H1 (cell line): ENCODE data around the gene TXNRD2. TPM values are rescaled to one million over a fixed set of nuclear protein-coding genes. Genes with fewer than 3 reads are reported as not detected.

ENCODE experiments used
- CTCF ChIA-PET: fragments of 300-600 bp; sonication (Branson Sonifier 250); formaldehyde crosslinking; loops from one replicate; lab custom pipeline; 2021; ENCODE audit not compliant: partially characterized antibody; lab: Charles Lee
- POLR2A ChIA-PET: fragments of 300-600 bp; sonication (Branson Sonifier 250); formaldehyde crosslinking; loops from one replicate; lab custom pipeline; 2021; ENCODE audit warnings: inconsistent platforms; ENCODE audit not compliant: partially characterized antibody; lab: Charles Lee
- DNase-seq, 2 experiments: peaks; one replicate each; pipeline versions ENCODE4 v3.0.0 to v3.0.0-alpha.2; 2010 to 2022; ENCODE audit warnings: low spot score in 2 of 2, low read depth in 1 of 2, mixed read lengths in 1 of 2
- FAIRE-seq: peaks from 2 replicates; lab custom pipeline; 2011; peaks lifted over from hg19 to GRCh38; lab: Jason Lieb, UNC
- H2AFZ ChIP-seq: 2 replicates; pipeline ENCODE4 v1.8.1; 2012; ENCODE audit warnings: low read length, inconsistent platforms
- H2AK5ac ChIP-seq: 2 replicates; pipeline ENCODE4 v1.6.1; 2013; ENCODE audit warnings: low read depth, low read length
- H2BK120ac ChIP-seq: replicated peaks from 2 replicates; pipeline ENCODE3; 2013; ENCODE audit warnings: low read depth, low read length, inconsistent platforms
- H2BK12ac ChIP-seq: 2 replicates; pipeline ENCODE4 v1.6.1; 2013; ENCODE audit warnings: low read depth, low read length
- H2BK15ac ChIP-seq: 2 replicates; pipeline ENCODE4 v1.6.1; 2013; ENCODE audit warnings: low read length
- H2BK20ac ChIP-seq: 2 replicates; pipeline ENCODE4 v1.6.1; 2013; ENCODE audit warnings: low read length
- H2BK5ac ChIP-seq: 2 replicates; pipeline ENCODE4 v1.6.1; 2013; ENCODE audit warnings: low read depth, low read length
- H3K14ac ChIP-seq: 2 replicates; pipeline ENCODE4 v1.6.1; 2013; ENCODE audit warnings: inconsistent platforms; ENCODE audit not compliant: insufficient read length
- H3K18ac ChIP-seq: 2 replicates; pipeline ENCODE4 v1.6.1; 2013; ENCODE audit warnings: low read length; ENCODE audit errors: extremely low read depth
- H3K23ac ChIP-seq: 2 replicates; pipeline ENCODE4 v1.6.1; 2013; ENCODE audit warnings: inconsistent platforms; ENCODE audit not compliant: insufficient read length
- H3K23me2 ChIP-seq: 2 replicates; pipeline ENCODE4 v1.6.1; 2013; ENCODE audit warnings: low read depth, low read length
- H3K27ac ChIP-seq: 2 replicates; pipeline ENCODE4 v1.6.1; 2011; ENCODE audit warnings: low read depth, low read length, inconsistent platforms
- H3K27me3 ChIP-seq, 4 experiments: replicated peaks in 1 of 4; 1 replicate in 1 of 4; 2 replicates in 3 of 4; pipeline versions ENCODE4 v1.6.1 to v1.8.1; 2011 to 2013; ENCODE audit warnings: low read length in 3 of 4, mild to moderate bottlenecking in 3 of 4, inconsistent platforms in 2 of 4, mixed read lengths in 2 of 4, moderate library complexity in 1 of 4; ENCODE audit not compliant: control insufficient read depth in 3 of 4, insufficient read depth in 3 of 4; ENCODE audit errors: extremely low read depth in 1 of 4
- H3K36me3 ChIP-seq, 4 experiments: 2 replicates each; pipeline versions ENCODE4 v1.6.1 to v1.8.1; 2011 to 2013; ENCODE audit warnings: mild to moderate bottlenecking in 4 of 4, low read length in 3 of 4, moderate library complexity in 2 of 4, control low read depth in 1 of 4, inconsistent platforms in 1 of 4; ENCODE audit not compliant: insufficient read depth in 4 of 4, control insufficient read depth in 2 of 4
- H3K4ac ChIP-seq: replicated peaks from 2 replicates; pipeline ENCODE3; 2013; ENCODE audit warnings: low read length, low read depth, mixed read lengths, inconsistent platforms; ENCODE audit not compliant: insufficient read length
- H3K4me1 ChIP-seq, 4 experiments: replicated peaks in 1 of 4; 1 replicate in 1 of 4; 2 replicates in 3 of 4; pipeline versions ENCODE4 v1.6.1 to v1.8.1; 2011 to 2013; ENCODE audit warnings: low read length in 3 of 4, inconsistent platforms in 2 of 4, mixed read lengths in 1 of 4; ENCODE audit not compliant: insufficient read depth in 4 of 4, control insufficient read depth in 3 of 4
- H3K4me2 ChIP-seq, 2 experiments: 2 replicates each; pipeline versions ENCODE4 v1.6.1 to v1.8.1; 2011 to 2013; ENCODE audit warnings: low read depth in 2 of 2, low read length in 2 of 2, control low read depth in 1 of 2, inconsistent platforms in 1 of 2, mild to moderate bottlenecking in 1 of 2; ENCODE audit not compliant: insufficient read depth in 1 of 2
- H3K4me3 ChIP-seq, 4 experiments: fragments of 200-600, 300-600 bp in 1 of 4; sonication (generic), shearing (Covaris generic), sonication (Bioruptor Twin) in 1 of 4; 2 replicates each; pipeline versions ENCODE4 v1.5.1 to v1.8.1; 2011 to 2016; ENCODE audit warnings: low read length in 4 of 4, low read depth in 3 of 4, control low read depth in 2 of 4, inconsistent platforms in 2 of 4, mild to moderate bottlenecking in 2 of 4, mixed read lengths in 1 of 4, moderate library complexity in 1 of 4; ENCODE audit not compliant: insufficient read depth in 2 of 4; ENCODE audit errors: extremely low read depth in 1 of 4
- H3K56ac ChIP-seq: replicated peaks from 2 replicates; pipeline ENCODE3; 2013; ENCODE audit warnings: low read depth, mild to moderate bottlenecking, mixed read lengths, low read length, inconsistent platforms; ENCODE audit not compliant: insufficient read length
- H3K79me1 ChIP-seq: 2 replicates; pipeline ENCODE4 v1.6.1; 2013; ENCODE audit warnings: low read depth, low read length, control low read depth
- H3K79me2 ChIP-seq, 2 experiments: 2 replicates each; pipeline versions ENCODE4 v1.6.1 to v1.8.1; 2012 to 2013; ENCODE audit warnings: low read length in 2 of 2, mild to moderate bottlenecking in 2 of 2, inconsistent platforms in 1 of 2; ENCODE audit not compliant: insufficient read depth in 2 of 2, control insufficient read depth in 1 of 2
- H3K9ac ChIP-seq, 4 experiments: replicated peaks in 1 of 4; 1 replicate in 1 of 4; 2 replicates in 3 of 4; pipeline versions ENCODE4 v1.6.1 to v1.8.1; 2011 to 2013; ENCODE audit warnings: low read depth in 3 of 4, low read length in 3 of 4, control low read depth in 2 of 4, mild to moderate bottlenecking in 2 of 4, moderate library complexity in 2 of 4, inconsistent platforms in 1 of 4; ENCODE audit errors: extremely low read depth in 1 of 4
- H3K9me3 ChIP-seq, 2 experiments: 2 replicates each; pipeline versions ENCODE4 v1.6.1 to v1.8.1; 2012 to 2013; ENCODE audit warnings: mild to moderate bottlenecking in 2 of 2, moderate library complexity in 2 of 2, control low read depth in 1 of 2, inconsistent platforms in 1 of 2, low read depth in 1 of 2, low read length in 1 of 2, mixed read lengths in 1 of 2; ENCODE audit not compliant: insufficient read depth in 2 of 2
- H4K20me1 ChIP-seq, 2 experiments: replicated peaks in 1 of 2; 2 replicates each; pipeline versions ENCODE3 to v1.8.1; 2011 to 2013; ENCODE audit warnings: inconsistent platforms in 2 of 2, low read length in 2 of 2, mild to moderate bottlenecking in 1 of 2; ENCODE audit not compliant: insufficient read depth in 2 of 2, control insufficient read depth in 1 of 2
- H4K5ac ChIP-seq: 2 replicates; pipeline ENCODE4 v1.6.1; 2013; ENCODE audit warnings: low read length, low read depth, mixed read lengths, inconsistent platforms; ENCODE audit not compliant: insufficient read length
- H4K8ac ChIP-seq: 2 replicates; pipeline ENCODE4 v1.8.0; 2013; ENCODE audit warnings: mild to moderate bottlenecking, moderate library complexity, low read length, inconsistent platforms; ENCODE audit not compliant: insufficient read depth; ENCODE audit errors: extremely low read depth
- H4K91ac ChIP-seq: replicated peaks from 2 replicates; pipeline ENCODE3; 2013; ENCODE audit warnings: low read length, mixed read lengths, inconsistent platforms; ENCODE audit not compliant: insufficient read length
- ATF2 ChIP-seq: IDR thresholded peaks from 2 replicates; pipeline ENCODE4 v1.6.1; 2012; ENCODE audit warnings: low read length, inconsistent platforms
- BCL11A ChIP-seq, 2 experiments: IDR thresholded peaks; one replicate each; pipeline ENCODE4 v1.6.1; 2011; ENCODE audit warnings: low read depth in 2 of 2, low read length in 2 of 2, mild to moderate bottlenecking in 2 of 2
- CEBPB ChIP-seq: IDR thresholded peaks from 2 replicates; pipeline ENCODE4 v1.6.1; 2012; ENCODE audit warnings: low read depth, low read length
- HDAC2 ChIP-seq, 2 experiments: fragments of 300-600 bp in 1 of 2; sonication (generic) in 1 of 2; IDR thresholded peaks; 2 replicates each; pipeline ENCODE4 v1.6.1; 2011 to 2012; ENCODE audit warnings: low read depth in 2 of 2, low read length in 2 of 2, mild to moderate bottlenecking in 2 of 2, moderate library complexity in 2 of 2, borderline replicate concordance in 1 of 2, inconsistent platforms in 1 of 2
- PHF8 ChIP-seq: fragments of 200-600 bp; sonication (generic); conservative IDR thresholded peaks from 2 replicates; pipeline ENCODE4 v1.7.1; 2012; ENCODE audit warnings: low read depth, mild to moderate bottlenecking, inconsistent platforms, low read length, moderate library complexity
- POLR2AphosphoS5 ChIP-seq: IDR thresholded peaks from 2 replicates; pipeline ENCODE4 v1.6.1; 2011; ENCODE audit warnings: low read depth, low read length
- SIRT6 ChIP-seq: IDR thresholded peaks from one replicate; pipeline ENCODE4 v1.7.1; 2012; ENCODE audit warnings: low read length, inconsistent platforms
- SIX5 ChIP-seq: IDR thresholded peaks from 2 replicates; pipeline ENCODE4 v1.6.1; 2011; ENCODE audit warnings: mild to moderate bottlenecking, low read depth, low read length
- YY1 ChIP-seq: IDR thresholded peaks from 2 replicates; pipeline ENCODE4 v1.6.1; 2011; ENCODE audit warnings: low read depth, mild to moderate bottlenecking, low read length
- WGBS, 2 experiments: shearing (Covaris generic) in 1 of 2; methylation state at CpG; one replicate each; pipeline versions ENCODE4 v1.1.6 to v1.1.7; 2013 to 2015; ENCODE audit warnings: low lambda C conversion rate in 2 of 2, mixed read lengths in 2 of 2, inconsistent platforms in 1 of 2, low coverage in 1 of 2, missing lambda C conversion rate in 1 of 2; ENCODE audit not compliant: insufficient replicate concordance in 2 of 2, insufficient coverage in 1 of 2, insufficient read length in 1 of 2; ENCODE audit errors: extremely low coverage in 1 of 2, missing lambda C conversion rate in 1 of 2; 5-methylcytosine and 5-hydroxymethylcytosine counted together
- polyA plus RNA-seq, 7 experiments: library from polyadenylated mRNA; depleted of rRNA in 3 of 7; stranded (reverse) in 5 of 7; unstranded in 2 of 7; fragments of >200 nt in 5 of 7; fragments of 200-250 nt in 2 of 7; gene quantifications; 1 replicate in 5 of 7; 2 replicates in 1 of 7; 4 replicates in 1 of 7; pipeline versions ENCODE4 v1.2.1 to v1.2.3, GENCODE V29; 2011 to 2013; ENCODE audit warnings: missing spikeins in 2 of 7, mixed read lengths in 2 of 7
- total RNA-seq: library from RNA; stranded (reverse); fragmentation: NEBNext Ultra II Directional; extraction: Animal tissue kit (Norgen Biotek cat#: 25700); gene quantifications from 2 replicates; pipeline ENCODE4 v1.2.1, GENCODE V29; 2021
- TF ChIP-seq, protein P1 (sequence below): IDR thresholded peaks from 2 replicates; pipeline ENCODE4 v1.6.1; 2012; ENCODE audit warnings: inconsistent platforms

TXNRD2 gene
- total and polyA plus RNA-seq, 2 of the 8 experiments (the other 6 are each of a cell fraction or from before 2014, with no cell fraction given): 14.8 to 21.9 TPM

DNA sequence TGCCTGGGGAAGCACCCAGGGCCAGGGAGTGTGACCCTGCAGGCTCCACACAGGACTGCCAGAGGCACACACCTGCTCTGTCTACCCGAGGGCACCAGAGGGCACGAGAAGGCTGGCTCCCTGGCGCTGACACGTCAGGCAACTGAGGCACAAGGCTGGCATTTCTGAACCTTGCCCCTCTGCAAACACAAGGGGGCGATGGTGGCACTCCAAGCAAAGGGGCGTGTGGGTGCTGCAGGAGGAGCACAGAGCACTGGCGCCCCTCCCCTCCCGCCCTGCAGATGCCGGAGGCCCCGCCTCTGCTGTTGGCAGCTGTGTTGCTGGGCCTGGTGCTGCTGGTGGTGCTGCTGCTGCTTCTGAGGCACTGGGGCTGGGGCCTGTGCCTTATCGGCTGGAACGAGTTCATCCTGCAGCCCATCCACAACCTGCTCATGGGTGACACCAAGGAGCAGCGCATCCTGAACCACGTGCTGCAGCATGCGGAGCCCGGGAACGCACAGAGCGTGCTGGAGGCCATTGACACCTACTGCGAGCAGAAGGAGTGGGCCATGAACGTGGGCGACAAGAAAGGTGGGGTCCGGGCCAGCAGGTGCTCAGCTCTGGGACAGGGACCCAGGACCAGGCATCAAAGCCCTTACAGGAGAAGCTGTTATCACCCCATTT is 20.8 kb upstream of the TXNRD2 start:
- Histone ChIP-seq H3K79me2 (no peaks in the 10 kb centered on the region), H3K18ac (peak overlapping the region; percentile 20; the same call in 1 of the 2 replicates), H3K56ac (no peak overlapping the region), H2BK15ac (peak overlapping the region; percentile 48; the same call in 1 of the 2 replicates), H3K4me3 (peak overlapping the region in 3 of 4 experiments; percentile 18 to 32 (median 26); a peak in 4 of 8 replicates), H4K20me1 (peaks cover 0 to 2% of the 10 kb centered on the region in 2 experiments), H2BK12ac (peak overlapping the region; percentile 80; the same call in 1 of the 2 replicates), H2AK5ac (no peak overlapping the region), H3K23ac (no peak overlapping the region), H2BK20ac (no peak overlapping the region), H3K27ac (no peak overlapping the region), H4K5ac (peak overlapping the region; percentile 57), H3K36me3 (no peaks in the 10 kb centered on the region), H3K23me2 (peaks cover 5% of the 10 kb centered on the region), H3K9ac (0 out of 7 replicates have a peak overlapping the region, but pooled peaks of 1 of the 4 experiments have one; percentile 13), H2BK120ac (no peak overlapping the region), H2AFZ (no peak overlapping the region), H4K8ac (no peak overlapping the region; the same call in 1 of the 2 replicates), H4K91ac (peak overlapping the region; percentile 75), H3K4me1 (peaks cover 0 to 23% (median 18%) of the 10 kb centered on the region in 4 experiments; a peak in 6 of 7 replicates), H2BK5ac (peak overlapping the region; percentile 8; the same call in 1 of the 2 replicates), H3K9me3 (no peaks in the 10 kb centered on the region), H3K27me3 (no peaks in the 10 kb centered on the region), H3K79me1 (no peaks in the 10 kb centered on the region), H3K14ac (no peak overlapping the region), H3K4me2 (peak overlapping the region; percentile 59 to 62), H3K4ac (peak overlapping the region; percentile 25)
- DNase-seq: peak; percentile 86 to 87
- ChIA-PET POLR2A (interaction anchor here (0.8 to 1.7 kb wide), 3 partner anchors 9 to 23 kb away, joined by 3 to 6 read pairs (median 6); no protein-coding TSS in a partner anchor), CTCF (interaction anchor here (0.6 to 16.2 kb wide), 13 partner anchors 9 to 535 kb away, joined by 3 to 369 read pairs (median 3); no protein-coding TSS in a partner anchor)
- FAIRE-seq: no peak
- WGBS, 2 experiments: 43% methylated on average over 20 of the region's 22 CpGs; no CpG with 5 or more reads in 1 of the 2 experiments
- no peak; a peak in 1 of 4 replicates for TF ChIP-seq HDAC2 (IDR thresholded peaks at IDR 0.05; ENCODE audit: borderline replicate concordance in 1 of 2, low read depth in 2 of 2, low read length in 2 of 2)
- TF ChIP-seq, protein P1, sequence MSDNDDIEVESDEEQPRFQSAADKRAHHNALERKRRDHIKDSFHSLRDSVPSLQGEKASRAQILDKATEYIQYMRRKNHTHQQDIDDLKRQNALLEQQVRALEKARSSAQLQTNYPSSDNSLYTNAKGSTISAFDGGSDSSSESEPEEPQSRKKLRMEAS: peak; percentile 45; the same call in 1 of the 2 replicates
- TF ChIP-seq SIX5: no peak
- no peak for TF ChIP-seq CEBPB
- TF ChIP-seq POLR2AphosphoS5: no peak
- no peak for TF ChIP-seq YY1
- TF ChIP-seq SIRT6: no peak
- no peak for TF ChIP-seq BCL11A (IDR thresholded peaks at IDR 0.05; ENCODE audit: low read depth in 2 of 2, low read length in 2 of 2)
- no peak for TF ChIP-seq ATF2
- no peak for TF ChIP-seq PHF8
